Measurements from ENCODE around the gene PCNX2.
A peak's percentile ranks its signal among the peaks of the same experiment; 100 is the strongest.

Gene PCNX2

DNA sequence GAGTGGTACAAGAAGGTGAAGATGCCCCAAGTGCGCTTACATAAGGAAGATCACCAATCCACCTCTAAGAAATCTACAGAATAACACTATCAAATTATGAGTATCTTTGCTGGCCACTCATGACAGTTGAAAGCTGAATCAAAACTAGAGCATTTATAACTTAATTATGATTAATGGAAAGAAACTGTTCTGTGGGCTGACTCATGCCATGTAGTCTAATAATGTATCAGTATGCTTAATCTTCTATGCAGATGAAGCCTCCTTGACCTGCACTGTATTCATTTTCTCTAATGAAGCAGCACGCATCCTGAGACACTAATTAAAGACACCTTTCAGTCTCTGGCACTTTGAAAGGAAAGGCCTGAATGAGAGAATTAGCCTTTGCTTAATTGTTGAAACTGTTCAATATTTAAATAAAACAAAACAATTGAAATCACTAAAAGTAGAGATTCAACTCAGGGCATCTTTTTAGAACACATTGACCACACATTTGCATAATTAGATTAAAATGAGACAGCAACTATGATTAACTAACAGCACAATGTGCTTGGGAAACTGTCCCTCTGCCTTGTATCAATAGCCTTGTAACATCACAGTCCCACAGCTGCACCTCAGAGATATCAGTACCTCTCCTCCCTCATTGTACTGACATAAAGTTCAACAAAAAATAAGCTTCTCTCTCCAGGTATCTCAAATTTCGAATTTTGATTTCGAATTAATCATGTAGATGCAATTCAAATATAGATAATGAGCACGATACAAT, 239.5 kb downstream of the PCNX2 start:
- peak; percentile 67 for ATAC-seq
- TF ChIP-seq RARB (CRISPR knock-in tag; IDR thresholded peaks at IDR 0.05): no peak
- TF ChIP-seq ZNF70 (CRISPR knock-in tag; IDR thresholded peaks at IDR 0.05): no peak
- TF ChIP-seq TCF4 (CRISPR knock-in tag; IDR thresholded peaks at IDR 0.05; ENCODE audit: borderline replicate concordance): no peak
- no peak for TF ChIP-seq ZNF8 (CRISPR knock-in tag; IDR thresholded peaks at IDR 0.05)
- no peak for TF ChIP-seq ISL1 (CRISPR knock-in tag; IDR thresholded peaks at IDR 0.05)

DNA sequence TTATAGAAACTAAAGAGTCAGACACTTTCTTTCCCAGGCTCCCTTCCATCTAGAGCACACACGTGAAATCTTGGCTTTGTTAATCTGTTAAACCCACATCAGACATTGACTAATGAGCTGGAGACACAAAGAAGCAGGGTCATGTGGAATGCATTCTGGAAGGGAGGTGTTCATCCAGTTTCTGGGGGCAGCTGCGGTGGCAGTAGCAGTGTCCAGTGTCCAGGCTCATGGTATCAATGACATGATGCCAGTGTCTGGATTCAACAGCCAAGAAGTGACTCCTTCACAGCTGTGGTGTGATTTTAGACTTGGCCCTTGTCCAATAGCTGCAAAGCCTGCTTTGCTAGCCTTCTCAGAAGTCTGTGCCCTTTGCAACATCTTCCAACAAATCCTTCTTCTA, 249.9 kb downstream of the PCNX2 start:
- TF ChIP-seq, protein P1, sequence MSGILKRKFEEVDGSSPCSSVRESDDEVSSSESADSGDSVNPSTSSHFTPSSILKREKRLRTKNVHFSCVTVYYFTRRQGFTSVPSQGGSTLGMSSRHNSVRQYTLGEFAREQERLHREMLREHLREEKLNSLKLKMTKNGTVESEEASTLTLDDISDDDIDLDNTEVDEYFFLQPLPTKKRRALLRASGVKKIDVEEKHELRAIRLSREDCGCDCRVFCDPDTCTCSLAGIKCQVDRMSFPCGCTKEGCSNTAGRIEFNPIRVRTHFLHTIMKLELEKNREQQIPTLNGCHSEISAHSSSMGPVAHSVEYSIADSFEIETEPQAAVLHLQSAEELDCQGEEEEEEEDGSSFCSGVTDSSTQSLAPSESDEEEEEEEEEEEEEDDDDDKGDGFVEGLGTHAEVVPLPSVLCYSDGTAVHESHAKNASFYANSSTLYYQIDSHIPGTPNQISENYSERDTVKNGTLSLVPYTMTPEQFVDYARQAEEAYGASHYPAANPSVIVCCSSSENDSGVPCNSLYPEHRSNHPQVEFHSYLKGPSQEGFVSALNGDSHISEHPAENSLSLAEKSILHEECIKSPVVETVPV (CRISPR knock-in tag; IDR thresholded peaks at IDR 0.05): no peak
- TF ChIP-seq BACH2 (CRISPR knock-in tag; IDR thresholded peaks at IDR 0.05; ENCODE audit: borderline replicate concordance) (no peak), CSDC2 (CRISPR knock-in tag; IDR thresholded peaks at IDR 0.05) (no peak)
- no peak for ATAC-seq

DNA sequence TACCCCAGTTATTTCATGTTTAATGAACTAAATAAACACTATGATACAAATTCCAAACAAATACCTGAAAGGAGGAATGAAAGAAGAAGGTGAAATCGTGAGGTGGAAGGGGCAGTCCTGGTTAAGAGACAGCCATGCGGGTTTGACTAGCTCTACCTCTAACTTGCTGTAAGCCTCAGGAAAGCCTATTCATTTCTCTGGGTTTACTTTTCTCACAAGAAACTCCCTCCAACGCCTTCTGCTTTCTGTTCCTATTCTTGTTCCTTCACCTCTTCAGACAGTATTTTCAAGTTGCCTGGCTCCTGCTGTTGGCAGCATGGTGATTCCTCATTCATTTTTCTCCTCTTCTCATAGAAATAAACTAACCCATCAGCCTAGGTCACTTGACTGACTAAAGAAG, 252.7 kb downstream of the PCNX2 start:
- no peak for ATAC-seq
- TF ChIP-seq, protein P2, sequence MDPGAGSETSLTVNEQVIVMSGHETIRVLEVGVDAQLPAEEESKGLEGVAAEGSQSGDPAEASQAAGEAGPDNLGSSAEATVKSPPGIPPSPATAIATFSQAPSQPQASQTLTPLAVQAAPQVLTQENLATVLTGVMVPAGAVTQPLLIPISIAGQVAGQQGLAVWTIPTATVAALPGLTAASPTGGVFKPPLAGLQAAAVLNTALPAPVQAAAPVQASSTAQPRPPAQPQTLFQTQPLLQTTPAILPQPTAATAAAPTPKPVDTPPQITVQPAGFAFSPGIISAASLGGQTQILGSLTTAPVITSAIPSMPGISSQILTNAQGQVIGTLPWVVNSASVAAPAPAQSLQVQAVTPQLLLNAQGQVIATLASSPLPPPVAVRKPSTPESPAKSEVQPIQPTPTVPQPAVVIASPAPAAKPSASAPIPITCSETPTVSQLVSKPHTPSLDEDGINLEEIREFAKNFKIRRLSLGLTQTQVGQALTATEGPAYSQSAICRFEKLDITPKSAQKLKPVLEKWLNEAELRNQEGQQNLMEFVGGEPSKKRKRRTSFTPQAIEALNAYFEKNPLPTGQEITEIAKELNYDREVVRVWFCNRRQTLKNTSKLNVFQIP (CRISPR knock-in tag; IDR thresholded peaks at IDR 0.05; ENCODE audit: borderline replicate concordance, low read depth): no peak
- TF ChIP-seq TCF4 (CRISPR knock-in tag; IDR thresholded peaks at IDR 0.05; ENCODE audit: borderline replicate concordance) (no peak), ZFP3 (CRISPR knock-in tag; IDR thresholded peaks at IDR 0.05) (no peak), GLIS3 (CRISPR knock-in tag; IDR thresholded peaks at IDR 0.05) (no peak), BACH2 (CRISPR knock-in tag; IDR thresholded peaks at IDR 0.05; ENCODE audit: borderline replicate concordance) (no peak)
- TF ChIP-seq, protein P3, sequence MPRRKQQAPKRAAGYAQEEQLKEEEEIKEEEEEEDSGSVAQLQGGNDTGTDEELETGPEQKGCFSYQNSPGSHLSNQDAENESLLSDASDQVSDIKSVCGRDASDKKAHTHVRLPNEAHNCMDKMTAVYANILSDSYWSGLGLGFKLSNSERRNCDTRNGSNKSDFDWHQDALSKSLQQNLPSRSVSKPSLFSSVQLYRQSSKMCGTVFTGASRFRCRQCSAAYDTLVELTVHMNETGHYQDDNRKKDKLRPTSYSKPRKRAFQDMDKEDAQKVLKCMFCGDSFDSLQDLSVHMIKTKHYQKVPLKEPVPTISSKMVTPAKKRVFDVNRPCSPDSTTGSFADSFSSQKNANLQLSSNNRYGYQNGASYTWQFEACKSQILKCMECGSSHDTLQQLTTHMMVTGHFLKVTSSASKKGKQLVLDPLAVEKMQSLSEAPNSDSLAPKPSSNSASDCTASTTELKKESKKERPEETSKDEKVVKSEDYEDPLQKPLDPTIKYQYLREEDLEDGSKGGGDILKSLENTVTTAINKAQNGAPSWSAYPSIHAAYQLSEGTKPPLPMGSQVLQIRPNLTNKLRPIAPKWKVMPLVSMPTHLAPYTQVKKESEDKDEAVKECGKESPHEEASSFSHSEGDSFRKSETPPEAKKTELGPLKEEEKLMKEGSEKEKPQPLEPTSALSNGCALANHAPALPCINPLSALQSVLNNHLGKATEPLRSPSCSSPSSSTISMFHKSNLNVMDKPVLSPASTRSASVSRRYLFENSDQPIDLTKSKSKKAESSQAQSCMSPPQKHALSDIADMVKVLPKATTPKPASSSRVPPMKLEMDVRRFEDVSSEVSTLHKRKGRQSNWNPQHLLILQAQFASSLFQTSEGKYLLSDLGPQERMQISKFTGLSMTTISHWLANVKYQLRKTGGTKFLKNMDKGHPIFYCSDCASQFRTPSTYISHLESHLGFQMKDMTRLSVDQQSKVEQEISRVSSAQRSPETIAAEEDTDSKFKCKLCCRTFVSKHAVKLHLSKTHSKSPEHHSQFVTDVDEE (CRISPR knock-in tag; IDR thresholded peaks at IDR 0.05): no peak
- TF ChIP-seq, protein P4, sequence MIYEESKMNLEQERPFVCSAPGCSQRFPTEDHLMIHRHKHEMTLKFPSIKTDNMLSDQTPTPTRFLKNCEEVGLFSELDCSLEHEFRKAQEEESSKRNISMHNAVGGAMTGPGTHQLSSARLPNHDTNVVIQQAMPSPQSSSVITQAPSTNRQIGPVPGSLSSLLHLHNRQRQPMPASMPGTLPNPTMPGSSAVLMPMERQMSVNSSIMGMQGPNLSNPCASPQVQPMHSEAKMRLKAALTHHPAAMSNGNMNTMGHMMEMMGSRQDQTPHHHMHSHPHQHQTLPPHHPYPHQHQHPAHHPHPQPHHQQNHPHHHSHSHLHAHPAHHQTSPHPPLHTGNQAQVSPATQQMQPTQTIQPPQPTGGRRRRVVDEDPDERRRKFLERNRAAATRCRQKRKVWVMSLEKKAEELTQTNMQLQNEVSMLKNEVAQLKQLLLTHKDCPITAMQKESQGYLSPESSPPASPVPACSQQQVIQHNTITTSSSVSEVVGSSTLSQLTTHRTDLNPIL (CRISPR knock-in tag; IDR thresholded peaks at IDR 0.05; ENCODE audit: low read depth): no peak

DNA sequence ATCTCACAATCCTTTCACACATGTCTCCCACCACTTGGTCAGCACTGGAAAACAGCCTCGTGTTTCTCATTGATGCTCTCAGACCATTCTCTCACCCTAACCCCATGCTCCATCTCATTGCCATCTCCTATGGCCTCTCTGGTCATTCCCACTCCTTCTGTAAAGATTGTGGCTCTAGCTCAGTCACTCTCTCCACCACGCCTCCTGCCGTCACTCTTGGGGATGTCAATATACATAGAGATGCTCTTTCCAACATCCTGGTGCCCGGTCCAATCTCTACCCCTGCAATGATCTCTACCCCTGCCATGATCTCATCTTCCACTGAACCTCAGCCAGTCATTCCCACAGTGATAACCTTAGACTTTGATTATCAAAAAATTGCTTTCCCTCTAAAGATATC, 255.0 kb downstream of the PCNX2 start:
- no peak for TF ChIP-seq RARB (CRISPR knock-in tag; IDR thresholded peaks at IDR 0.05)
- no peak for TF ChIP-seq ZNF565 (CRISPR knock-in tag; conservative IDR thresholded peaks at IDR 0.05; ENCODE audit: low read depth)
- TF ChIP-seq, protein P5, sequence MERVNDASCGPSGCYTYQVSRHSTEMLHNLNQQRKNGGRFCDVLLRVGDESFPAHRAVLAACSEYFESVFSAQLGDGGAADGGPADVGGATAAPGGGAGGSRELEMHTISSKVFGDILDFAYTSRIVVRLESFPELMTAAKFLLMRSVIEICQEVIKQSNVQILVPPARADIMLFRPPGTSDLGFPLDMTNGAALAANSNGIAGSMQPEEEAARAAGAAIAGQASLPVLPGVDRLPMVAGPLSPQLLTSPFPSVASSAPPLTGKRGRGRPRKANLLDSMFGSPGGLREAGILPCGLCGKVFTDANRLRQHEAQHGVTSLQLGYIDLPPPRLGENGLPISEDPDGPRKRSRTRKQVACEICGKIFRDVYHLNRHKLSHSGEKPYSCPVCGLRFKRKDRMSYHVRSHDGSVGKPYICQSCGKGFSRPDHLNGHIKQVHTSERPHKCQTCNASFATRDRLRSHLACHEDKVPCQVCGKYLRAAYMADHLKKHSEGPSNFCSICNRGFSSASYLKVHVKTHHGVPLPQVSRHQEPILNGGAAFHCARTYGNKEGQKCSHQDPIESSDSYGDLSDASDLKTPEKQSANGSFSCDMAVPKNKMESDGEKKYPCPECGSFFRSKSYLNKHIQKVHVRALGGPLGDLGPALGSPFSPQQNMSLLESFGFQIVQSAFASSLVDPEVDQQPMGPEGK (CRISPR knock-in tag; IDR thresholded peaks at IDR 0.05; ENCODE audit: borderline replicate concordance): no peak
- TF ChIP-seq PPARA (CRISPR knock-in tag; IDR thresholded peaks at IDR 0.05; ENCODE audit: borderline replicate concordance): no peak
- TF ChIP-seq GLIS3 (CRISPR knock-in tag; IDR thresholded peaks at IDR 0.05): no peak
- no peak for TF ChIP-seq ARNTL (CRISPR knock-in tag; IDR thresholded peaks at IDR 0.05; ENCODE audit: borderline replicate concordance, low read depth)
- TF ChIP-seq TOX (CRISPR knock-in tag; IDR thresholded peaks at IDR 0.05; ENCODE audit: borderline replicate concordance): no peak
- TF ChIP-seq SNAI2 (CRISPR knock-in tag; IDR thresholded peaks at IDR 0.05): no peak
- TF ChIP-seq ZC3H10 (CRISPR knock-in tag; IDR thresholded peaks at IDR 0.05): no peak
- no peak for TF ChIP-seq ZNF8 (CRISPR knock-in tag; IDR thresholded peaks at IDR 0.05)
- TF ChIP-seq, protein P3 (CRISPR knock-in tag; IDR thresholded peaks at IDR 0.05): no peak
- no peak for TF ChIP-seq ZFP30 (CRISPR knock-in tag; IDR thresholded peaks at IDR 0.05)
- no peak for TF ChIP-seq OSR1 (CRISPR knock-in tag; IDR thresholded peaks at IDR 0.05)
- no peak for ATAC-seq
